ENCODE data around the gene ZNF24.

Gene ZNF24

DNA sequence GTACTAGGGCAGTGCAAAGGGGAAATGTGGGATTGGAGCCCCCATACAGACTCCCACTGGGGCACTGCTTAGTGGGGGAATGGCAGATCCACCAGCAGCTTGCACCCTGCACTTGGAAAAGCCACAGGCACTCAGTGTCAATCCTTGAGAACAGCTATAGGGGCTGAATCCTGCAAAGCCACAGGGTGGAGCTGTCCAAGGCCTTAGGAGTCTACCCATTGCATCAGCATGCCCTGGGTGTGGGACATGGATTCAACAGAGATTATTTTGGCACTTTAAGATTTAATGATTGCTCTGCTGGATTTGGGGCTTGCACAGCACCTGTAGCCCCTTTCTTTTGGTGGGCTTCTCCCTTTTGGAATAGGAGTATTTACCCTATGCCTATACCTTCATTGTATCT, 8.6 kb upstream of the ZNF24 start:
- no peak for DNase-seq

- no peak for DNase-seq
Observed at GRCh38 chr18:35352283-35352682, 8.1 kb upstream of the ZNF24 start.

- no peak for DNase-seq
Observed at GRCh38 chr18:35348001-35348400, 3.8 kb upstream of the ZNF24 start.

DNA sequence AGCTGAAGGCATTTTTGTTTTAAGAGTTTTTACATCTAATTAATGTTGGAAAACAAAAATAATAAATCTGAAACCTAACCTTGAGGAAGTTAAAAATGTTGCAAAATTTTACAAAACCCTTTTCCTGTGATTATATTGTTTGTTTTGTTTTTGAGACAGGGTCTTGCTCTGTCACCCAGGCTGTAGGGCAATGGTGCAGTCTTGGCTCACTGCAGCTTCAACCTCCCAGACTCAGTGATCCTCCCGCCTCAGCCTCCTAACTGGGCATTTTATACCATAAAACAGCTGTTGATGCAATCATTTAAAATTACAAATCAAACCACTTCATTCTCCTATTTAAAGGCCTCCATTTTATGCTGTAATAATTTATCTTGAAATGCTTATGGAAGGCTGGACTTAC, 1.7 kb upstream of the ZNF24 start:
- DNase-seq = no peak

DNA sequence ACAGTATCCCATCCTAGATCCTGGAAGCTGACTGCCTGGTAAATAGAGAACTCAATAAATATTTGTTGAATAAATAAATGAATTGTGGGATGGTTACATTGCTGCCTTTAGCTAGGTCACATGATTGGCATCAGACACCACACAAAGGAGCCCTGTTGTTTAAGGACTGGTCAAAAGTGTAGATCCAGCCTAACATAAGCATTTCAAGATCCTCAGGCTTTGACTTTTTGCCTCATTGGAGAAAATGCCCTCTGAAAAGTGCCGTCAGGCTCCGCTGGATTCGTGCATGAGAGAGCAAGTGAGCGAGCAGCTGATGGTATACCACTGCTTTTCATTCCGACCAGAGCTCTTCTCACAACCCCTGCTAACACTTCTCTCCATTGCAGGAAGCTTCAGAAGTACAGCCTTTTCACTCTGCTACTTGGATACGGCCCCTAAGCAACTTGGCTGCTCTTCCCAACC, 1.3 kb upstream of the ZNF24 start:
- DNase-seq = peak; percentile 78

DNA sequence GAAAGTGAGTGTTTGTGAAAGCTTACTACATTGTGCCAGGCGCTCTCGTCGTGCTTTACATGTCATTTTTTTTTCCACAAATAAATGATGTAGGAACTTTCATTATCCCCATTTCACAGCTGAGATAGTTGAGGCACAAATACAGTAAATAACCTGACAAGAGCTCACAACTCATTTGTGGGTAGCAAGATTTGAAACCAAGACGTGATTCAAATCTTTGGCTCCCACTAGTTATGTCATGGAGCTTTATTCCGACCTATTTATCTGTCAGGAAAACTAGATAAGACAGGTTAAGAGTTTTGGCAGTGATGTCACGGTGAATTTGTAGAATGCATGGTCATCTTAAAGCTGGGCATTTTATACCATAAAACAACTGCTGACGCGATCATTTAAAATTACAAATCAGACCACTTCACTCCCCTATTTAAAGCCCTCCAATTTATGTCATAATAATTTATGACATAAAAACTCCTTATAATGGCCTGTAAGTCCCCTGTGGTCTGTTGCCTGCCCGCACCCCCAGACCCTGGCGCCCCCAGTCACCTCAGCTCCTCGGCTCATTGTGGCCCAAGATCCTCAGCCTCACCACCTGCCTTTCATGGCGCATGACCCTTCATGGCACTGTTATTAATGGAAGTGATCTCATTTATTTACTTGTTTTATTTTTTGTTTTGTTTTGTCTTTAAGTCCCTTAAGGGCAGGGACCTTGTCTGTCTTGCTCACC, 678 bp upstream of the ZNF24 start:
- DNase-seq = no peak

DNA sequence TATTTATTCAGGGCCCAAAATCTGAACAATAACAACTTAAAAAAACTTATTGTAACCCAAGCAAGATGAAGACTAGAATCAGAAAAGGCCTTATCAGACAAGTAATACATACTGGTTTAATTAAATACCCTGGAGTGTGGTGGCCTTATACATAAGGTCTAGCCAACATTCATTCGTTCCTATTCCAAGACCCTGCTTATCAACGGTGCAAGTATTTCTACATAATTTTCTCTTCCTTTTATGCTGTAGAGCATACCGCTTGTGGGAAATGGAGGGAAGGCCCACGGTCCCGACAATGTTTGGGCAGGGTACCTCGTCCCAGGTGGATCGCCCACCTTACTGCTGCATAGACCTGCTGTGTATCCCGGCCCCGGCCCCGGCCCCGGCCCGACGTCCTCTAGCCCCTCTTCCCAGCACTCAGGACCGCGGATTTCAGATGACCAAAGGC, 708 bp downstream of the ZNF24 start:
- DNase-seq = no peak

DNA sequence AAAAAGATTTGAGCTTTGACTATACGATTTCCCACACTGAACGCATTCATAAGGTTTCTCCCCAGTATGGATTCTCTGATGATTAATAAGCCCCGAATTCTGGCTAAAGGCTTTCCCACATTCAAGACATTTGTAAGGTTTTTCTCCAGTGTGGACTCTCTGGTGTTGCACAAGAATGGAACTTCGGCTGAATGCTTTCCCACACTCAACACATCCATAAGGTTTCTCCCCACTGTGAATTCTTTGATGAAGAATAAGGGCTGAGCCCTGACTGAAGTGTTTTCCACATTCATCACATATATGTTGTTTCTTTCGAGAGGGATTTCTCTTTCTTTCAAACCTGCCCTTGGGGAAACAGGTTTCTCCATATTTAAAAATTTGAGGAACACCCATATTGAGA, 6.9 kb downstream of the ZNF24 start:
- DNase-seq = no peak

- DNase-seq = no peak
Observed at GRCh38 chr18:35335866-35336265, 8.4 kb downstream of the ZNF24 start.

- DNase-seq = no peak
Observed at GRCh38 chr18:35334821-35335220, 9.4 kb downstream of the ZNF24 start.

GRCh38 chr18:35334212-35334611, 10.0 kb downstream of the ZNF24 start:
- no peak for DNase-seq

GRCh38 chr18:35331367-35332087, 12.7 kb downstream of the ZNF24 start:
- no peak for DNase-seq

DNA sequence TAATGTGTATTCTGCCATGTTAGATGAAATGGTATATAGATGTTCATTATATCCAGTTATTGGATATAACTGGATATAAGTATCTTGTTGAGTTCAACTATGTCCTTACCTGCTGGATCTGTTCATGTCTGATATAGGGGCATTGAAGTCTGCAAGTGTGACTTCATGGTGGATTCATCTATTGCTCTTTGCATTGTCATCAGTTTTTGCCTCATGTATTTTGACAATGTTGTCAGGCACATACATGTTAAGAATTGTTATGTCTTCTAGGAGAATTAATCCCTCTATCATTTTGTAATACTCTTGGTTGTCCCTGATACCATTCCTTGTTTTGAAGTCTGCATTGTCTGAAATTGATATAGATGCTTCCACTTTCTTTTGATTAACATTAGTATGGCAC, 15.4 kb downstream of the ZNF24 start:
- no peak for DNase-seq

- DNase-seq = no peak
Observed at GRCh38 chr18:35326695-35327387, 17.4 kb downstream of the ZNF24 start.

- DNase-seq = no peak
Observed at GRCh38 chr18:35324926-35325655, 19.1 kb downstream of the ZNF24 start.

- no peak for DNase-seq
Observed at GRCh38 chr18:35322486-35323458, 21.4 kb downstream of the ZNF24 start.

DNA sequence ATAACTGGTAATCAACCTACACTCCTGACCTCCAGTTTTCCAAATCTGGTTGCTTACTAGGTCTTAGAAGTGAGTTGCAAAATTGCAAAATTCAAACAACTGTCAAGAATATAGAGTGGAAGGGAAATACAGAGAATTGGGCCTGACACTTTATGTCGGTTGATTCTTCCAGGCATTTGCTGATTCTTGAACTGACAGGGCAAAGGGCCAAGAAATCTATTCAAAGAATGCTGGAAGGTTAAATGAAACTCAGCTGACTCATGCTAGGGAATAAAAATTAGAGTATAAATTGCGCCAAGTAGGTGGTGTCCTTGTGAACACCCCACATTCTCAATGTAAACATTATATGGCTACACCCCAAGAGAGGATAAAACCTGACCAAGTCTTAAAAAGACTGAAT, 32.7 kb downstream of the ZNF24 start:
- DNase-seq = no peak

DNA sequence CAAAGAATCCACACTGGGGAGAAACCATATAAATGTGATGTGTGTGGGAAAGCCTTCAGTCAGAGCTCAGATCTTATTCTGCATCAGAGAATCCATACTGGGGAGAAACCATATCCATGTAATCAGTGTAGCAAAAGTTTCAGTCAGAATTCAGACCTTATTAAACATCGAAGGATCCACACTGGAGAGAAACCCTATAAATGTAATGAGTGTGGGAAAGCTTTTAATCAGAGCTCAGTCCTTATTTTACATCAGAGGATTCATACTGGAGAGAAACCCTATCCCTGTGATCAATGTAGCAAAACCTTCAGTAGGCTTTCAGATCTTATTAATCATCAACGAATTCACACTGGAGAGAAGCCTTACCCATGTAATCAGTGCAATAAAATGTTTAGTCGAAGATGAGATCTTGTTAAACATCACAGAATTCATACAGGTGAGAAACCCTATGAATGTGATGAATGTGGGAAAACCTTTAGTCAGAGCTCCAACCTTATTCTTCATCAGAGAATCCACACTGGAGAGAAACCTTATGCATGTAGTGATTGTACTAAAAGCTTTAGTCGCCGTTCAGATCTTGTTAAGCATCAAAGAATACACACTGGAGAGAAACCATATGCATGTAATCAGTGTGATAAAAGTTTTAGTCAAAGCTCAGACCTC, 37.5 kb downstream of the ZNF24 start:
- no peak for DNase-seq

DNA sequence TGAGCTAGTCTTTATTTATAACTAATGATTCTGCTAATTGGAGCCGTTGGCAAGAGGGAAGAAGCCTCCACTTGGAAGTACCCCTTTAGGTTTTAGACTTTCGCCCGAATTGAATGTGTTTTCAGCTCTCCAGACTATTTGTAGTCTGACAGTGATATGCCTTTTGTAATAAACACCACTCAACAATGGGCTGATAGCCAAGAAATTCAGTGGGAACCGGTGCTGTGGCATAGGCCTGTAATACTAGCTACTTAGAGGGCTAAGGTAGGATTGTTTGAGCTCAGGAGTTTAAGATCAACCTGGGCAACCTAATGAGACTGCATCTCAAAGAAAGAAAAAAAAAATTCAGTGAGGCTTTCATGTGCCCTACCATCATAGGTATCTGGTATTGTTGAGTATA, 40.6 kb downstream of the ZNF24 start:
- no peak for DNase-seq

GRCh38 chr18:35296060-35296459, 48.2 kb downstream of the ZNF24 start:
- no peak for DNase-seq

DNA sequence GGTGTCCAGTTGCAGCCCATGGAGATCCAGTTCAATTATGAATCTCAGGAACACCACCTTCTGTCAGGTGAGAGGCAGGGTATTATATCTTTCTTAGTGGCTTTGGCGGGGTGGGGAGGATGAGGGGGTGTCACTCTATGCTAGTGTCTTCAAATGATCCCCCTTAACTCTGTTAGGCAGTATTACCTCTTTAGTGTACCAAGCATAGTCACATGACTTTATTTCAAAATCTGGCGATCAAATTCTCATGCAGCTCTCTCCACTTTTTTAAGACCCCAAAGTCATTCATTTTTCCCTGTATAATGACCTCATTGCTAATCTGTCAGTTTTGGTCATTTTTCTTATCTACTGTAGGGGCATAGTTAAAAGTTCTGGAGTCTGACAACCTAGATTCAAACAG, 53.1 kb downstream of the ZNF24 start:
- no peak for DNase-seq

All from NCI-H2029 treated with DMSO at 0.1 percent for 48 hours (cell line).